AG04450 (cell line): ENCODE data around the gene FAU. TPM values are rescaled to one million over a fixed set of nuclear protein-coding genes. Genes with fewer than 3 reads are reported as not detected.

Source experiments
- CTCF ChIA-PET: fragments of 300-600, 350-600 bp; formaldehyde crosslinking; extraction: SDS; loops from one replicate; lab custom pipeline; 2022; ENCODE audit warnings: antibody characterized with exemption, inconsistent platforms; lab: Charles Lee
- POLR2A ChIA-PET: fragments of 350-600 bp; formaldehyde crosslinking; extraction: SDS; loops from one replicate; lab custom pipeline; 2021; ENCODE audit warnings: antibody characterized with exemption, inconsistent platforms; lab: Yijun Ruan, JAX
- DNase-seq: peaks from one replicate; pipeline ENCODE4 v3.0.0-alpha.2; 2011; ENCODE audit warnings: low read depth, low spot score
- H3K27ac ChIP-seq: one replicate; pipeline ENCODE4 v1.5.1; 2012; ENCODE audit warnings: low read depth, low read length, control low read depth
- H3K27me3 ChIP-seq: one replicate; pipeline ENCODE4 v1.6.0; 2012; ENCODE audit warnings: low read length; ENCODE audit not compliant: control insufficient read depth, insufficient read depth
- H3K4me3 ChIP-seq: 2 replicates; pipeline ENCODE4 v1.5.1; 2011; ENCODE audit warnings: mild to moderate bottlenecking, low read depth, low read length, control low read depth
- H3K9me3 ChIP-seq: 2 replicates; pipeline ENCODE4 v1.5.1; 2012; ENCODE audit warnings: low read length; ENCODE audit not compliant: control insufficient read depth, insufficient read depth
- polyA plus RNA-seq: library from polyadenylated mRNA; depleted of rRNA; stranded (reverse); fragments of >200 nt; gene quantifications from 2 replicates; pipeline ENCODE4 v1.2.3, GENCODE V29; 2011
- TF ChIP-seq, protein P1 (sequence below): IDR thresholded peaks from 2 replicates; pipeline ENCODE4 v1.5.1; 2011; ENCODE audit warnings: low read depth, low read length, control low read depth, inconsistent platforms

Gene FAU
- polyA plus RNA-seq, 1 experiment, result 426 TPM

GRCh38 chr11:65107751-65108468, 14.0 kb downstream of the FAU start:
- H3K27ac ChIP-seq, result no peak overlapping the region
- no peak for DNase-seq
- no peaks in the 10 kb centered on the region; the same call in 1 of the 2 replicates for H3K9me3 ChIP-seq
- POLR2A ChIA-PET, result no interaction called here
- CTCF ChIA-PET, result interaction anchor here (5.2 kb wide), 1 partner anchor 9 kb away, joined by 48 read pairs; no protein-coding TSS in a partner anchor
- no peak overlapping the region for H3K4me3 ChIP-seq
- no peaks in the 10 kb centered on the region for H3K27me3 ChIP-seq
- TF ChIP-seq, protein P1, sequence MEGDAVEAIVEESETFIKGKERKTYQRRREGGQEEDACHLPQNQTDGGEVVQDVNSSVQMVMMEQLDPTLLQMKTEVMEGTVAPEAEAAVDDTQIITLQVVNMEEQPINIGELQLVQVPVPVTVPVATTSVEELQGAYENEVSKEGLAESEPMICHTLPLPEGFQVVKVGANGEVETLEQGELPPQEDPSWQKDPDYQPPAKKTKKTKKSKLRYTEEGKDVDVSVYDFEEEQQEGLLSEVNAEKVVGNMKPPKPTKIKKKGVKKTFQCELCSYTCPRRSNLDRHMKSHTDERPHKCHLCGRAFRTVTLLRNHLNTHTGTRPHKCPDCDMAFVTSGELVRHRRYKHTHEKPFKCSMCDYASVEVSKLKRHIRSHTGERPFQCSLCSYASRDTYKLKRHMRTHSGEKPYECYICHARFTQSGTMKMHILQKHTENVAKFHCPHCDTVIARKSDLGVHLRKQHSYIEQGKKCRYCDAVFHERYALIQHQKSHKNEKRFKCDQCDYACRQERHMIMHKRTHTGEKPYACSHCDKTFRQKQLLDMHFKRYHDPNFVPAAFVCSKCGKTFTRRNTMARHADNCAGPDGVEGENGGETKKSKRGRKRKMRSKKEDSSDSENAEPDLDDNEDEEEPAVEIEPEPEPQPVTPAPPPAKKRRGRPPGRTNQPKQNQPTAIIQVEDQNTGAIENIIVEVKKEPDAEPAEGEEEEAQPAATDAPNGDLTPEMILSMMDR, result no peak

GRCh38 chr11:65107078-65107477, 14.9 kb downstream of the FAU start:
- H3K27me3 ChIP-seq, result no peaks in the 10 kb centered on the region
- H3K4me3 ChIP-seq, result no peak overlapping the region
- DNase-seq, result no peak
- H3K27ac ChIP-seq, result no peak overlapping the region
- TF ChIP-seq, protein P1, result no peak
- POLR2A ChIA-PET, result no interaction called here
- H3K9me3 ChIP-seq, result no peaks in the 10 kb centered on the region; the same call in 1 of the 2 replicates
- CTCF ChIA-PET, result interaction anchor here (5.2 kb wide), 1 partner anchor 8 kb away, joined by 48 read pairs; no protein-coding TSS in a partner anchor

GRCh38 chr11:65104628-65105027, 17.3 kb downstream of the FAU start:
- CTCF ChIA-PET, result no interaction called here
- POLR2A ChIA-PET, result no interaction called here
- H3K27ac ChIP-seq, result no peak overlapping the region
- H3K9me3 ChIP-seq, result no peaks in the 10 kb centered on the region; the same call in 1 of the 2 replicates
- TF ChIP-seq, protein P1, result no peak
- no peak overlapping the region for H3K4me3 ChIP-seq
- no peak for DNase-seq
- H3K27me3 ChIP-seq, result no peaks in the 10 kb centered on the region

DNA sequence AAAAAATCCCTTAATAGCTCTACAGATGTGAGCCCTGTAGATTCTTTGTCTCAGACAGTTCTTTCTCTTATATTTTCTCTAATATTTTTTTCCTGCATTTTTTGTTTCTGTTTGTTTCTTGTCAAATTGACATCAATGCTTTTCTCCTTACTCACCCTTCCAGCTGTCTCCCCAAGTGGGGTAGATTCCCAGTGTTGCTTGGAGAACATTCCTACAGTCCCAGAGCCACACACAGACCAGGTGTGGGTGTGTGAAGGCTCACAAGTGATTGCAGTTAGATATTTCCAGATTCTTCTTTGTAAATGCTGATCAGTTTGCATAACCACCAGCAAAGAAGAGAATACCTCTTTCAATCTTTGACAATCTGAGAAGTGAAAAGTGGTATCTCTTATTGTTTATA, 18.5 kb downstream of the FAU start:
- TF ChIP-seq, protein P1, result no peak
- no peaks in the 10 kb centered on the region; the same call in 1 of the 2 replicates for H3K9me3 ChIP-seq
- H3K27me3 ChIP-seq, result no peaks in the 10 kb centered on the region
- DNase-seq, result no peak
- ChIA-PET POLR2A (no interaction called here), CTCF (interaction anchor here (0.6 to 2.5 kb wide), 2 partner anchors 8 to 258 kb away, joined by 4 to 15 read pairs; partner anchors contain the start of gene TM7SF2)
- no peak overlapping the region for H3K4me3 ChIP-seq
- no peak overlapping the region for H3K27ac ChIP-seq
